HT1080 (cell line): ENCODE results near the gene ANKRD16. TPM values are rescaled to one million over a fixed set of nuclear protein-coding genes. Genes with fewer than 3 reads are reported as not detected.

Experiments used
- DNase-seq: peaks from one replicate; pipeline ENCODE4 v3.0.0-alpha.2; 2015; ENCODE audit warnings: low read depth
- total RNA-seq: library from RNA; depleted of rRNA; stranded (reverse); fragments of >200 nt; shearing (Covaris generic); gene quantifications from 2 replicates; pipeline ENCODE4 v1.2.3, GENCODE V29; 2014; rRNA removed

ANKRD16 gene
- total RNA-seq, 1 experiment from 2014 or later, result 13.5 TPM

- peak; percentile 33 for DNase-seq
Measured at GRCh38 chr10:5812283-5813090, 77.2 kb downstream of the ANKRD16 start.

Other genes with a start within 250 kb of the ANKRD16 start
- 17.4 and 19.4 TPM in 2 replicates for gene ASB13, start 223.3 kb downstream of the ANKRD16 start, total RNA-seq
- 72.6 and 74.4 TPM in 2 replicates for gene TASOR2, start 205.1 kb downstream of the ANKRD16 start, total RNA-seq
- gene GDI2, start 76.5 kb downstream of the ANKRD16 start, total RNA-seq, result 395 and 405 TPM in 2 replicates
- 66.5 and 77.0 TPM in 2 replicates for gene FBH1, start 350 bp upstream of the ANKRD16 start, total RNA-seq
- 14.3 and 22.9 TPM in 2 replicates for gene IL15RA, start 87.7 kb upstream of the ANKRD16 start, total RNA-seq
- not detected in 2 replicates for gene IL2RA, start 172.5 kb upstream of the ANKRD16 start, total RNA-seq
- gene RBM17, start 199.1 kb upstream of the ANKRD16 start, total RNA-seq, result 46.4 and 49.6 TPM in 2 replicates